Hepatocyte (in vitro differentiated cells): ENCODE measurements around the gene RFX8.

ENCODE experiments used
- CTCF ChIP-seq: fragments of 200-600 bp; sonication (generic); IDR thresholded peaks from 2 replicates; pipeline ENCODE4 v1.5.1; 2016; ENCODE audit warnings: antibody characterized with exemption, mild to moderate bottlenecking; ENCODE audit not compliant: poor library complexity
- EZH2 ChIP-seq: fragments of 200-600 bp; sonication (generic); IDR thresholded peaks from 2 replicates; pipeline ENCODE4 v1.6.1; 2016; ENCODE audit warnings: antibody characterized with exemption, mild to moderate bottlenecking, borderline replicate concordance
- EZH2phosphoT487 ChIP-seq: fragments of 200-600 bp; sonication (generic); IDR thresholded peaks from one replicate; pipeline ENCODE4 v1.6.1; 2018; ENCODE audit warnings: antibody characterized with exemption, mild to moderate bottlenecking, low read depth, moderate library complexity; ENCODE audit not compliant: unreplicated experiment, severe bottlenecking

GRCh38 chr2:101398116-101398821 is 76.6 kb downstream of the RFX8 start:
- TF ChIP-seq CTCF (no peak), EZH2 (no peak), EZH2phosphoT487 (no peak)
